ENCODE measurements around the gene LEP.

GRCh38 chr7:128254470-128254869 is 13.4 kb downstream of the LEP start:
- TF ChIP-seq EP300 (IDR thresholded peaks at IDR 0.05; ENCODE audit: borderline replicate concordance) (no peak), CEBPB (IDR thresholded peaks at IDR 0.05) (no peak)
- TF ChIP-seq, protein P1, sequence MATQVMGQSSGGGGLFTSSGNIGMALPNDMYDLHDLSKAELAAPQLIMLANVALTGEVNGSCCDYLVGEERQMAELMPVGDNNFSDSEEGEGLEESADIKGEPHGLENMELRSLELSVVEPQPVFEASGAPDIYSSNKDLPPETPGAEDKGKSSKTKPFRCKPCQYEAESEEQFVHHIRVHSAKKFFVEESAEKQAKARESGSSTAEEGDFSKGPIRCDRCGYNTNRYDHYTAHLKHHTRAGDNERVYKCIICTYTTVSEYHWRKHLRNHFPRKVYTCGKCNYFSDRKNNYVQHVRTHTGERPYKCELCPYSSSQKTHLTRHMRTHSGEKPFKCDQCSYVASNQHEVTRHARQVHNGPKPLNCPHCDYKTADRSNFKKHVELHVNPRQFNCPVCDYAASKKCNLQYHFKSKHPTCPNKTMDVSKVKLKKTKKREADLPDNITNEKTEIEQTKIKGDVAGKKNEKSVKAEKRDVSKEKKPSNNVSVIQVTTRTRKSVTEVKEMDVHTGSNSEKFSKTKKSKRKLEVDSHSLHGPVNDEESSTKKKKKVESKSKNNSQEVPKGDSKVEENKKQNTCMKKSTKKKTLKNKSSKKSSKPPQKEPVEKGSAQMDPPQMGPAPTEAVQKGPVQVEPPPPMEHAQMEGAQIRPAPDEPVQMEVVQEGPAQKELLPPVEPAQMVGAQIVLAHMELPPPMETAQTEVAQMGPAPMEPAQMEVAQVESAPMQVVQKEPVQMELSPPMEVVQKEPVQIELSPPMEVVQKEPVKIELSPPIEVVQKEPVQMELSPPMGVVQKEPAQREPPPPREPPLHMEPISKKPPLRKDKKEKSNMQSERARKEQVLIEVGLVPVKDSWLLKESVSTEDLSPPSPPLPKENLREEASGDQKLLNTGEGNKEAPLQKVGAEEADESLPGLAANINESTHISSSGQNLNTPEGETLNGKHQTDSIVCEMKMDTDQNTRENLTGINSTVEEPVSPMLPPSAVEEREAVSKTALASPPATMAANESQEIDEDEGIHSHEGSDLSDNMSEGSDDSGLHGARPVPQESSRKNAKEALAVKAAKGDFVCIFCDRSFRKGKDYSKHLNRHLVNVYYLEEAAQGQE (IDR thresholded peaks at IDR 0.05; ENCODE audit: low read depth): no peak

Data from Ishikawa (cell line).